ENCODE data around the gene PCP4.

- TF ChIP-seq POLR2AphosphoS5 (IDR thresholded peaks at IDR 0.05; ENCODE audit: borderline replicate concordance, low read depth, low read length) (no peak), EZH2 (IDR thresholded peaks at IDR 0.05) (no peak)
These were observed 97.8 kb downstream of the PCP4 start for GRCh38 chr21:39965026-39965425.
